IPS DF 6.9 (cell line): ENCODE measurements around the gene G2E3.
"Not testable (repeated sequence)": the region's sequence is repeated elsewhere in the genome, so short reads cannot be mapped to it uniquely, and the experiment has no call there.

Source experiments
- DNase-seq: peaks from one replicate; pipeline ENCODE4 v3.0.0-alpha.2; 2013; ENCODE audit warnings: low read depth, low spot score
- H3K27ac ChIP-seq: one replicate; pipeline ENCODE4 v1.5.1; 2013; ENCODE audit warnings: low read length, control low read depth
- H3K27me3 ChIP-seq: 2 replicates; pipeline ENCODE4 v1.6.1; 2013; ENCODE audit warnings: mild to moderate bottlenecking, low read length; ENCODE audit not compliant: control insufficient read depth, insufficient read depth
- H3K36me3 ChIP-seq: 2 replicates; pipeline ENCODE4 v1.6.1; 2013; ENCODE audit warnings: low read length; ENCODE audit not compliant: control insufficient read depth, insufficient read depth
- H3K4me1 ChIP-seq: 2 replicates; pipeline ENCODE4 v1.6.1; 2013; ENCODE audit warnings: low read length; ENCODE audit not compliant: control insufficient read depth, insufficient read depth
- H3K4me3 ChIP-seq: 2 replicates; pipeline ENCODE4 v1.5.1; 2013; ENCODE audit warnings: mild to moderate bottlenecking, low read length
- H3K9me3 ChIP-seq: 2 replicates; pipeline ENCODE4 v1.6.1; 2013; ENCODE audit warnings: low read length, inconsistent platforms; ENCODE audit not compliant: control insufficient read depth, insufficient read depth
- WGBS: extraction: QIAGEN DNeasy Blood & Tissue Kit; methylation state at CpG from one replicate; pipeline ENCODE4 v1.1.7; 2013; ENCODE audit warnings: mixed read lengths, missing lambda C conversion rate; ENCODE audit not compliant: insufficient read length, insufficient coverage; 5-methylcytosine and 5-hydroxymethylcytosine counted together

Gene G2E3

DNA sequence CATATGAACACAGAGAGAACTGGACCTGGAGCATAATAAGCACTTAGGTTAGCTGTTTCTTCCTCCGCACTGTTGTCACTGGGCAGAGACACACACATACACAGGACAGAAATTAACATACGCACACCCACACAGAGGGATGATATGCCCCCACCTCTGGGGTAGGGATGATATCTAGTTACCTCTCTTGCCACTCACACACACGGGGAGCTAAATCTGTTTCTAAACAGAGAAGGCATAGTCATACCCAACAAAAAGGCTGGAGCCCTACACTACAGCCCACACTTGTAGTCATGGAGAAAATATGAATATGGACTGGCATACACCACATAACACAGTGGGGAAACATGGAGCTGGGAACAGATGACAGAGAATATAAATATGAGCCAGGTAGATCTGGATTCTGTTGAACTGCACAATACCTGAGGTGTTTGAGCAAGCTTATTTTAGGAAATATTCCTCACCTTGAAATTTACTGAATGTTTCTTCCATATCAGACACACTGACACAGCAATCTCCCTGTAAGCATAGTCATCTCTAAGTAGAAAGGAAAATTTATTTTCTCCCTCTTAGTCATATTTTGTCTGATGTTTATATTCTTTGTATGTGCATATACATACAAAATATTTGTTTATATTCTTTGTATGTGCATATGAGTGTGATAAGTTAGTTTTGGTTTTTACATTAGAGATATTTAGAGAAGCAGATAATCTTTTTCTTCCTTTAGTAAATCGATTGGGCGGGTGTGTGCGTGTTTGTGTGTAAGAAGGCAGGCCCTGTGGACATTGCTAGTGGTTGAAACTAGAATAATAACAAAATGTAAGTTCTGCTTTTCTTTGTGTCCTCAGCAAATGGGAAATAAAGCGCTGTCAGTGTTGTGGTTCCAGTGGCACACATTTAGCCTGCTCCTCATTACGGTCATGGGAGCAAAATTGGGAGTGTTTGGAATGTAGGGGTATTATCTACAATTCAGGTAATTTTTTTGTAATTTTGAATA, 42.3 kb downstream of the G2E3 start:
- Histone ChIP-seq H3K4me3 (no peak overlapping the region), H3K4me1 (no peaks in the 10 kb centered on the region), H3K36me3 (peaks cover 20% of the 10 kb centered on the region; the same call in 1 of the 2 replicates), H3K9me3 (no peaks in the 10 kb centered on the region), H3K27me3 (no peaks in the 10 kb centered on the region), H3K27ac (no peak overlapping the region)
- no CpG with 5 or more reads among the region's 8 CpGs for WGBS
- DNase-seq: no peak

DNA sequence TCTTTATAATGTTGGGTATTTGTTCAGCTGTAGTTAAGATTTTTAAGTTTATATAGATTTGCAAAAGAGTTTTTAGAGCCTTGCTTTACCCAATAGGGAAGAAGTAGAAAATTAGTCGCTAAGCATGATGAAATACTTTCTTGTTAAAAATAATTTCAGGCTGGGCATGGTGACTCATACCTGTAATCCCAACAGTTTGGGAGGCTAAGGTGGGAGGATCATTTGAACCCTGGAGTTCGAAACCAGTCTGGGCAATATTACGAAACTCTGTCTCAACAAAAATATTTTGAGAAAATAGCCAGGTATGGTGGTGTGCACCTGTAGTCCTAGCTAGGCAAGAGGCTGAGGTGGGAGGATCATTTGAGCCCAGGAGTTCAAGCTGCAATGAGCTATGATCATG, 44.4 kb downstream of the G2E3 start:
- Histone ChIP-seq H3K36me3 (peaks cover 20% of the 10 kb centered on the region; the same call in 1 of the 2 replicates), H3K4me3 (no peak overlapping the region), H3K4me1 (no peaks in the 10 kb centered on the region), H3K27me3 (no peaks in the 10 kb centered on the region), H3K27ac (no peak overlapping the region), H3K9me3 (no peaks in the 10 kb centered on the region)
- no peak for DNase-seq
- WGBS: no CpG with 5 or more reads among the region's 3 CpGs

DNA sequence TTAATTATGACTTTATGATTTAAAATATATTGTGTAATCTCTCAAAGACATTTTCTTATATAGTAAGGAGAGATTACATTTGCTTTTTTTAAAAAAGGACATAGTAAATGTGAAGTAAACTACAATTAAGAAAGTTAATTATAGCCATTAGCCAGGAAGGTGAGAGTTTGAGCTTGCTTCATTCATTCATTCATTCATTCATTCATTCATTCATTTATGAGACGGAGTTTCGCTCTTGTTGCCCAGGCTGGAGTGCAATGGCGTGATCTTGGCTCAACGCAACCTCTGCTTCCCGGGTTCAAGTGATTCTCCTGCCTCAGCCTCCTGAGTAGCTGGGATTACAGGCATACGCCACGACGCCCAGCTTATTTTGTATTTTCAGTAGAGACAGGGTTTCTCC, 45.7 kb downstream of the G2E3 start:
- H3K9me3 ChIP-seq, DNase-seq, H3K27me3 ChIP-seq, H3K27ac ChIP-seq, H3K4me1 ChIP-seq, H3K4me3 ChIP-seq: not testable (repeated sequence)
- H3K36me3 ChIP-seq: peaks cover 20% of the 10 kb centered on the region; the same call in 1 of the 2 replicates
- no CpG with 5 or more reads among the region's 8 CpGs for WGBS

DNA sequence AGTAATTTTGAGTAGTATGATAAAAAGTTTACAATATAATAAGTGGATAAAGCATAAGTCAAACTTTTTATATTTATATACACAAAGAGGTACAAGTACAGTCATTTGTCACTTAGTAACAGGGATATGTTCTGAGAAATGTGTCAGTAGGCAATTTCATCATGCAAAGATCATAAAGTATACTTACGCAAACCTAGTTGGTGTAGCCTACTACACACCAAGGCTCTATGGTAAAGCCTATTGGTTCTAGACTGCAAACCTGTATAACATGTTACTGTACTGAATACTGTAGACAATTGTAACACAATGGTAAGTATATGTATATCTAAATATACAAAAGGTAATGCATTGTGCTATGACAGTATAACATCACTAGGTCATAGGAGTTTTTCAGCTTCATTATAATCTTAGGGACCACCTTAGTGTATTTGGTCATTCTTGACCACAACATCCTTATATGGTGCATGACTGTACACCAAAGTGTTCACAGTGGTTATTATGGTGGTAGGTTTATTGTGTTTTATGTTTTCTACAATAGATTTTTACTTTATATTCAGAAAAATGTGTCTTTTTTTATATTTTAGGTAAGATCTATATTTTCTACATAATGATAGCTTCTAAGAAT, 48.3 kb downstream of the G2E3 start:
- H3K36me3 ChIP-seq: peaks cover 14% of the 10 kb centered on the region; the same call in 1 of the 2 replicates
- no peak for DNase-seq
- WGBS: no CpG with 5 or more reads among the region's 1 CpG

DNA sequence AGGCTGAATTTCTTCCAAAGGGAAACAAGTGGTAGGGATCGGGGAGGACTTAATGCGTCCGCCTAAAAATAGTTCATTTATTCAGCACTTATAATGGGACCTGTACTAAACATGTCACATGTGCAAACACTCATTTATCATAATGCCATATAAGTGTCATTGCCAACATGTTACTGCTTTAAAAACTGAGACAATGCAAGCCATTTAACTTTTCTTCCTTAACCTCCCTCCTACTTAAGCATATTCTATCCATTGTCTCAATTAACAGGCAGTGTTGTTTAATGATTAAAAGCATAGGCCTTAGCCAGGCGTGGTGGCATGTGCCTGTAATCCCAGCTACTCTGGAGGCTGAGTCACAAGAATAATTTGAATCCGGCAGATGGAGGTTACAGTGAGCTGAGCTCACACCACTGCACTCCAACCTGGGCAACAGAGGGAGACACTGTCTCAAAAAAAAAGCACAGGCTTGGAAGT, 49.6 kb downstream of the G2E3 start:
- Histone ChIP-seq H3K4me1 (no peaks in the 10 kb centered on the region), H3K27ac (no peak overlapping the region), H3K4me3 (no peak overlapping the region), H3K36me3 (peaks cover 9% of the 10 kb centered on the region; the same call in 1 of the 2 replicates), H3K9me3 (no peaks in the 10 kb centered on the region), H3K27me3 (no peaks in the 10 kb centered on the region)
- no CpG with 5 or more reads among the region's 5 CpGs for WGBS
- DNase-seq: no peak

More for the DNA sequence above, 48.3 kb downstream of the G2E3 start:
- Histone ChIP-seq H3K4me1 (no peaks in the 10 kb centered on the region), H3K4me3 (no peak overlapping the region), H3K27me3 (no peaks in the 10 kb centered on the region), H3K27ac (no peak overlapping the region), H3K9me3 (no peaks in the 10 kb centered on the region)

DNA sequence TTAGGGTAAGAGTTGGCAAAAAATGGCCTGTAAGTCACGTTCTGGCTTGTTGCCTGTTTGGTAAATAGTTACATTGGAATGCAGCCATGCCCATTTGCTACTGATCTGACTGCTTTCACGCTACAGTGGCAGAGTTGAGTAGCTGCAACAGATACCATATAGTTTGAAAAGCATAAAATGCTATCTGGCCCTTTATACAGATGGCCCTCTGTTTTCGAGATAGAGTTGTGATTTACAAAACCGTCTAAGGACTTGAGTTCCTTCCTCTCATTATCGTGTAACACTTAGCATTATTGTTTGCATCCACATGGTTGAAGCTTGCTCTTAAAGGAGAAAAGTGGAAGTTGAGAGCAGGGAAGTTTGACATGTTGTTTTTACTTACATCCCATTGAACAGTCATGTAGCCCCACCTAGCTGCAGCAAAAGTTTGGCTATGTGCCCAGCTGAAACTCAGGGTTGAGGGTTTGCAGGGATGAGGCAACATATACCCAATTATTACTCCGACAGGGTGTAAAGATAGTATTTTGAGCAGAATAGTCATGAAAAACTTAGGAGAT, 51.9 kb downstream of the G2E3 start:
- DNase-seq: no peak
- Histone ChIP-seq H3K4me3 (no peak overlapping the region), H3K27ac (no peak overlapping the region), H3K27me3 (no peaks in the 10 kb centered on the region), H3K36me3 (peaks cover 4% of the 10 kb centered on the region; the same call in 1 of the 2 replicates), H3K4me1 (no peaks in the 10 kb centered on the region), H3K9me3 (no peaks in the 10 kb centered on the region)
- no CpG with 5 or more reads among the region's 6 CpGs for WGBS

DNA sequence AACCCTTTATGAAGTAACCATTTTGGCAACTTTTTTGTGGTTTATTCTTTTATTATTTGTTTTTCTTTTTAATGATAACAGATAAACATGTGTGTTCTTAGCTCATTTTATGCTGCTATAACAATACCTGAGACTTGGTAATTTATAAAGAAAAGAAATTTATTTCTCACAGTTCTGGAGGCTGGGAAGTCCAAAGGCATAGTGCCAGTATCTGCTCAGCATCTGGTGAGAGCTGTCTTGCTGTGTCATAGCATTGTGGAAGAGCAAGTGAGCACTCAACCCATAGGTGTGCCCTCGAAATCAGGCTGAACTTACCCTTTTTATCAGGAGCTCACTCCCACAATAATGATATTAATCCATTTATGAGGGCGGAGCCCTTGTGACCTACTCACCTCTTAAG, 55.2 kb downstream of the G2E3 start:
- Histone ChIP-seq H3K27me3 (no peaks in the 10 kb centered on the region), H3K9me3 (no peaks in the 10 kb centered on the region), H3K4me1 (no peaks in the 10 kb centered on the region), H3K4me3 (no peak overlapping the region), H3K36me3 (peaks cover 4% of the 10 kb centered on the region; the same call in 1 of the 2 replicates), H3K27ac (no peak overlapping the region)
- no peak for DNase-seq
- no CpG with 5 or more reads among the region's 2 CpGs for WGBS

DNA sequence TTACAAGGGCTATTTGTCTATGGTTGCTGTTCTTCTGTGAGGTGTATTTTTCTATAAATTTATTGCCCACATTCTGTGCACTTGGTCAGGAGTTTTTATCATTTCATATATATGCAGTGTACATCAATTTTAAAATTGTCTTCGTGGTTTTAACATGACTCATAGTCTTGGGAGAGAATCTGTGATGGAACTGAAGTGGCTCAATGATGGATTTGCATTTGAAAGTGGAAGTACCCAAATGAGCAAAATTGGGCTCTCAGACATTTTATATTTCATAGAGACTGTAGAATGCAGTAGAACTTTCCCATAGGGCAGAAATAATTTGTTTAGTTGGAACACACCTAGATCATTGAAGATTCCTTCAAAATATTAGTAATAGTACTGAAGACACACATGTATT, 61.2 kb downstream of the G2E3 start:
- H3K4me1 ChIP-seq: 0 out of 2 replicates have a peak, but pooled peaks cover 1% of the 10 kb centered on the region
- DNase-seq: no peak
- no peak overlapping the region for H3K4me3 ChIP-seq
- H3K27ac ChIP-seq: no peak overlapping the region
- WGBS: no CpG with 5 or more reads among the region's 1 CpG
- H3K27me3 ChIP-seq: no peaks in the 10 kb centered on the region
- no peaks in the 10 kb centered on the region for H3K9me3 ChIP-seq
- H3K36me3 ChIP-seq: no peaks in the 10 kb centered on the region

DNA sequence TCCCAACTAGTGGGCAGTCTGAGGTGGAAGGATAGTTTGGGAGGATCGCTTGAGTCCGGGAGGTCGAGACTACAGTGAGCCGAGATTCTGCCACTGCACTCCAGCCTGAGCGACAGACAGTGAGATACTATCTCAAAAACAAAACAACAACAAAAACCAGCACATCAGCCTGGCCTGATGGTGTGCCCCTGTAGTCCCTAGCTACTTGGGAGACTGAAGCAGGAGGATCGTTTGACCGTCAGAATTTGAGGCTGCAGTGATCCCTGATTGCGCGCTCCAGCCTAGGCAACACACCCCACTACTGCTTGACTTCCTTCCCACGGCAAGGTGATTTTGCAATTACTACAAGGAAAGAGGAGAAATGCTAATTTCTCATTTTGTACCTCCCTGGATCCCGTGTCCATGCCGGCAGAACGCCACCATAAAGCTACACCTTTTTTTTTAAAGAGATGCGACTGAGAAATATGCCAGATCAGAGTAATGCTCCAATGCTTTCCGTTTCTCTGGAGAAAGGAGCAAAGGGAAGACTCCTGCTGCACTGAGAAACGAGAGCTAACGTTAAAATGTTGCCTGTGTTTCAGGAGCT, 62.5 kb downstream of the G2E3 start:
- DNase-seq: no peak
- no peaks in the 10 kb centered on the region for H3K27me3 ChIP-seq
- WGBS: no CpG with 5 or more reads among the region's 17 CpGs
- H3K36me3 ChIP-seq: no peaks in the 10 kb centered on the region
- H3K9me3 ChIP-seq: no peaks in the 10 kb centered on the region
- H3K27ac ChIP-seq: no peak overlapping the region
- H3K4me1 ChIP-seq: 0 out of 2 replicates have a peak, but pooled peaks cover 1% of the 10 kb centered on the region
- peak overlapping the region; percentile 90; the same call in 1 of the 2 replicates for H3K4me3 ChIP-seq
